HG03135 (cell line): Measurements from ENCODE around the gene PPIC.

ENCODE experiments used
- ATAC-seq: cut with Tn5 transposase; IDR thresholded peaks from one replicate; pipeline ENCODE4 v1.9.1; 2021; ENCODE audit warnings: mild to moderate bottlenecking, moderate library complexity; ENCODE audit not compliant: unreplicated experiment

PPIC gene

GRCh38 chr5:123036391-123037103 is at the start of gene PPIC:
Gene PPIC, minus strand, starts transcription at chr5:123036725. Its CDS starts 100 bp downstream, at chr5:123036625.
- peak; percentile 54 for ATAC-seq

- no peak for ATAC-seq
Measured at GRCh38 chr5:123085638-123086286, 49.2 kb upstream of the PPIC start.

DNA sequence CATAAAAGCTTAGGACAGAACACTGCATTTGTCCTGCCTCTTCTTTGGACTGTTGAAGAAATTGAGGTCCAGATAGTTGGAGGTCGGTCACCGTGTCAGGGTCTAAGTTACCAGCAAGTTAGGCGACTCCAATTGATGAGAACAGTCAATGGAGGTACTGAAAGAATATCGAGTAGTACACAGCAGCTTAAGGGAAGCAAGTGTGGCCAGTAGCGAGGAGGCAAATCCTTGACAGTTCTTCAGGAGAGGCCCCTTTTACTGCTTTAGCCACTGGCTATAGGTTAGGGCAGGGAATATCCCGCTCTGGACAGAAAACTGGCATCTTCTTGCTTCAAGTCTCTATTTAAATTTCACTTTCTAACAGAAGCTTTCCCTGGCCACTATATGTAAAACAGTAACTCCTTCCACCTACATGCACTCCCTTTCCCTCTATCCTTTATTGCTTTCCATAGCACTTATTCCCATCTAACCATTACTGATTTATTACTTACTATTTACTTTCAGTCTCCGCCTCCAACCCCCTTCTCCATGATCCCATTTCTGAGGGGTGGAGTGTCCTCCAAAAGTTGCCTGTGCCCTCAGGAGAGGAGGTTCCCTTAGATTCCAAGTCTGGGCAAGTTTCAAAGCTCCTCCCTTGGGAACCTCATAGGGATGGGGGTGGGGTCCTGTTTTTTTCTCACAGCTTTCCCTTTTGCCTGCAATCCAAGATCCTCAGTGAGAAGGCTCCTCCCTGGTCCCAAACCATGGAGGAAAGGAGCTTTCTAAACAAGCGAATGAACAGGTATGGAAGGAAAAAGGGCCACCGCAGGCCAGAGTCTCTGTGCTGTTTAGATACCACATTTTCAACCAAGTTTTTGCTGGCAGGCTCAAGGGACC is 48.4 kb upstream of the PPIC start:
- no peak for ATAC-seq

- ATAC-seq, result no peak
Measured at GRCh38 chr5:123083298-123083697, 46.8 kb upstream of the PPIC start.

DNA sequence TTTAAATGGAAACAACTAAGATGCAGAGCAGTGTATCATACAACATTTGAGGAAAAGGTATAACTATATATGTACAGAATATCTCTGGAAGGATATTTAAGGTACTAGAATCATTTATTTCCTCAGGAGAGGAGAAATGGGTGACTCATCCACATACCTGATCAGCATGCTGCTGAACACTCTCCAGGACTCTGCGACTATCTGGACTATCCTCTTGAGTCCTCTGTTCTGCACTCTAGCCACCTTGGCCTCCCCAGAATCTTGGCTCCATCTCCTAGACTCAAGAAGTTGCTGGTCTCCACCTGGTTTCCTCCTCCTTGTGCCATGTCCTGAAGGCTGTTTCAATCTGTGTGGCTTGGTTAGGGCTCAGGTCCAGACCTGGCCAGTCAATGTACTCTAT is 43.7 kb upstream of the PPIC start:
- no peak for ATAC-seq

DNA sequence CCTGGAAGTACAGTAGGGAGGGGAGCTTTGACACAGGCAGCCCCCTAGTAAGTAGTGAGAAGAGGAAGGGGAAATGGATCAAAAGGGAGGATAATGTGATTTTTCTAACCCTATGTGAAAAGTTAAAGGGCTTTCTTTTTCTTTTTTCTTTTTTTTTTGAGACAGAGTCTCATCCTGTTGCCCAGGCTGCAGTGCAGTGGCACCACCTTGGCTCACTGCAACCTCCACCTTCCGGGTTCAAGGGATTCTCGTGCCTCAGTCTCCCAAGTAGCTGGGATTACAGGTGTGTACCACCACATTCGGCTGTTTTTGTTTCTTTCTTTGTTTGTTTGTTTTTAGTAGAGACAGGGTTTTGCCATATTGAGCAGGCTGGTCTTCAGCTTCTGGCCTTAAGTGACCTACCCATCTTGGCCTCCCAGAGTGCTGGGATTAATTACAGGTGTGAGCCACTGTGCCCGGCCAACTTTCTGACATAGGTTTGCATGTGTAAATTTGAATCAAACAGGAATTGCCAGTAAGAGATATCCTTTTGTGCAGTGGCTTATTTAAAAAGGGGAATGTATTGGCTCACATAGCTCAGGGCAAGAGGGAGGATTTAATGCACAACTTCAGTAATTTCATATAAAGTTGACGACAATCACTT is 39.1 kb upstream of the PPIC start:
- ATAC-seq, result no peak

DNA sequence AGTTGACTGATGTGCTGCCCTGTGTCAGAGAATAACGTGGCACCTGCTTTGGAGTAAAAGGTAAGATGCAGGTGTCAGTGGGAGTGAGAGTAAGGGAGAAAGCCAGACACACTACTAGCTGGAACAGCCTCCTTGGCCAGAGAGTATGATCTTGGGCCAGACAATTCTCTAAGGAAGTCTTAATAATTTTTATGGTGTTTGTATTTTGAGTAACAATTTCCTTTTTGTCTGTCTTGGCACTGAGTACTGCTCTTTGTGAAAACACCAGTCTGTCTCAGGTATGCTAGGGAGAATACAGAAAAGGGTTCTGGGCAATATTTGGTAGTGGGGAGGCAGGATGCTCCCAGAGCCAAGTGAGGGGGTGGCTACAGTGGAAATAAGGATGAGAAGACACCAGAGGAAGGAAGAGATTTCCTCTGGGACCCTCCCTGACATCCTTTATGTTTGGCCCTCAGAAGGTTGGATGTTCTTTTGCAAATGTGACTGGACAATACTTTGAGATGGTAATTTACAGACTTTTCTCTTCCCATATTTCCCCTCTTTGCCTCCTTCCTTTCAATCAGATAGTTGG is 31.9 kb upstream of the PPIC start:
- no peak for ATAC-seq

DNA sequence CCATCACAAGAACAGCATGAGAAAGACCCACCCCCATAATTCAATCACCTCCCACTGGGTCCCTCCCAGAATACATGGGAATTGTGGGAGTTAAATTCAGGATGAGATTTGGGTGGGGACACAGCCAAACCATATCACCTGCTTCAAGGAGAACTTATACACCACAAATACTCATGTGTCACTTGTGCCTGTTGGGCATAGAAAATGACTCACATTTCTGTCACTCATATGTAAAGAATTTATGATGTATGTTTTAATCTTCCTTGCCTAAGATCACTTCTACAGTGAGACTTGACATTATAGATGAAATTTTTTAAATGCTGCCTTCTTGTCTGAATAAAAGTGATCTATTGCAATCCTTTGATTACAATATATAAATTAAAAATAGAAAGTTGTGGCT is 29.5 kb upstream of the PPIC start:
- no peak for ATAC-seq

GRCh38 chr5:123059455-123059854 is 22.9 kb upstream of the PPIC start:
- ATAC-seq, result no peak

DNA sequence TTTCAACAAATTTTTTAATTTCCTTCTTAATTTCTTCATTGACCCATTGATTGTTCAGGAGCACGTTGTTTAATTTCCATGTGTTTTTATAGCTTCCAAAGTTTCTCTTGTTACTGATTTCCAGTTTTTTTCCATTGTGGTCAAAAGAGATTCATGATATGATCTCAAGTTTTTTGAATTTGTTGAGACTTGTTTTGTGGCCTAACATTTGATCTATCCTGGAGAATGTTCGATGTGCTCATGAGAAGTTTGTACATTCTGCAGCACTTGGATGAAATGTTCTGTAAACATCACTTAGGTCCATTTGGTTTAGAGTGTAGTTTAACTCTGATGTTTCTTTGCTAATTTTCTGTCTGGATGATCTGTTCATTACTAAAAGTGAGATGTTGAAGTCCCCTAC is 14.7 kb upstream of the PPIC start:
- no peak for ATAC-seq

DNA sequence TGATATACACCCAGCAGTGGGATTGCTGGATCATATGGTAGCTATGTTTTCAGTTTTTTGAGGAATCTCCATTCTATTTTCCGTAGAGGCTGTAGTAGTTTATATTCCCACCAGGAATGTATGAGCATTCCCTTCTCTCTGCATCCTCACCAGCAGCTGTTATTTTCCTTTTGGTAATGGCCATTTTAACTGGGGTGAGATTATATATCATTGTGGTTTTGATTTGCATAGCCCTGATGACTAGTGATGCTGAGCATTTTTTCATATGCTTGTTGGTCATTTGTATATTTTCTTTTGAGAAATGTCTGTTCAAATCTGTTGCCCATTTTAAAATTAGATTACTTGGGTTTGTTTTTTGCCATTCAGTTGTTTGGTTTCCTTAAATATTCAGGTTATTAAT is 11.2 kb upstream of the PPIC start:
- no peak for ATAC-seq

DNA sequence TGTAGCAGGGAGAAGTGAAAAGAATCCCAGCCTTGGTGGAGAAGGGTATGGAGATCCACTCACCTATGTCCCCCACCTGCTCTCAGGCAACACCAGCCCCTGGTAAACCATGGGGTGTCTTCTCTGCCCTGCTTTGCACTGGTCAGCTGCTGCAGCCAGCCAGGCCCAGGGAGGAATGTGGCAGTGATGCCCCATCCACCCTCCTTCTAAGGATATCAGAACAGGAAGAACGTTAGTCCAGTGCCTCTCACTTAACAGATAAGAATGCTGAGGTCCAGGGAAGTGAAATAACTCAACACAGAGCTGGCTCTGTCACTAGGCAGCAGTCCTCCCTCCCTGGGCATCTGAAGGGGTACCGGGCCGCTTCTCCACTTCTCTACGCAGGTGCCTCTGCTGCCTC is 9.7 kb upstream of the PPIC start:
- ATAC-seq, result no peak

- no peak for ATAC-seq
Measured at GRCh38 chr5:123044926-123045617, 8.5 kb upstream of the PPIC start.

DNA sequence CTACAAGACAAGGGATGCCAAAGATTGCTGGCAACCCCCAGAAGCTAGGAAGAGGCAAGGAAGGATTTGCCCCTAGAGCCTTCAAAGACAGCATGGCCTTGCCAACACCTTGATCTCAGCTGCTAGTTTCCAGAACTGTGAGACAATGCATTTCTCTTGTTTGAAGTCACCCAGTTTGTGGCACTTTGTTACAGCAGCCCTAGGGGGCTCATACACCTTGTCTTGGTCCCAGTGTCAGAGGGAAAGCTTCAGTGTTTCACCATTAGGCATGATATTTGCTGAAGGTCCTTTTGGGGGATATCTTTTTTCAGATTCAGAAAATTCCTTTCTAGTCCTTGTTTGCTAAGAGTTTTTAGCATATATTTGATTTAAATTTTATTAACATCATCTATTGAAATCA is 3.1 kb upstream of the PPIC start:
- ATAC-seq, result no peak

- ATAC-seq, result no peak
Measured at GRCh38 chr5:123037104-123037418, 536 bp upstream of the PPIC start.

- peak; percentile 31 for ATAC-seq
Measured at GRCh38 chr5:123035918-123036390, 571 bp downstream of the PPIC start.

DNA sequence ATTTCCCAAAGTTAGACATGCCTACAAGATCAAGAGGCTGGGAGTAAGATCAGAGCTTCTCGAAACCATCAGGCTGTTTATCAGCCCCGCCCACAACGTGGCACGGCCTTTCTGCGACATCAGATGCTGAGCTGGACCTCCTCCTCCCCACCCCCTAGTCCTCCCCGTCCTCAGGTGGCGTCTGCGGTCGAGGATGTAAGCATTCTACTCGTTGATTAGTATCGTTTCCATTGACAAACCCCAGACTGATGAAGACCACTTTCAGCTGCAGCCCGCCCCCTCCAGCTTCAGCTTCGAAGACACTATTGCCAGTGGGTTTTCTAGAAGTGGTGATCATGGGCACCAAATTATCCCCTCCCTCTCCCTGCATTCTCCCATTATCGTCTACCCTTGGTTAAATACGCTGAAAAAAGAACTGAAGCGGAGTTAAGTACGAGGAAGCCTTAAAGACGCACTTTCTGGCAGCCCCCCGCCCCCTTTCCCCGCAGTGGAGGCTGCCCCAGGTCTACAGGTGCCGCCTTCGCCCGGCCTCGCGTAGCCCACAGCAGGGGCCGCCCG is 1.1 kb downstream of the PPIC start:
- ATAC-seq, result no peak

- no peak for ATAC-seq
Measured at GRCh38 chr5:123033157-123033671, 3.3 kb downstream of the PPIC start.

DNA sequence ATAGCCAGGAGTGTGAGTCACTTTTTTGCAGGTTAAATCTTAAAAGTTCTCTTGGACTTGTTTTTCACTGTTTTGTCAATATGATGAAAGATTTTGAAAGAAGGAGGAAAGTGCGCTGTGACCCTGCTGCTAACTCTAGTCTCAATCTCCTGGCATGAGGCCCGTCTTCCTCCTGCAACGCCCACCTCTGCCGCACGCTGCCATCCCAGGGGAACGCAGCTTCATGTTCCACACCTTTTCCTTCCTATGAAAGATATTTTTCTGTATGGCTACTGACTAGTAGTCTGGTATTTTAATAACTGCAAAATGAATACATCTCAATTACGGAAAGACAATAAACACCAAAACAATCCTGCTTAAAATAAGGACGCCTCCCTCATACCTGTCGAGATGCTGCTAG is 8.3 kb downstream of the PPIC start:
- ATAC-seq, result no peak

- no peak for ATAC-seq
Measured at GRCh38 chr5:123014689-123015088, 21.8 kb downstream of the PPIC start.
